ENCODE results near the gene CDK5.

DNA sequence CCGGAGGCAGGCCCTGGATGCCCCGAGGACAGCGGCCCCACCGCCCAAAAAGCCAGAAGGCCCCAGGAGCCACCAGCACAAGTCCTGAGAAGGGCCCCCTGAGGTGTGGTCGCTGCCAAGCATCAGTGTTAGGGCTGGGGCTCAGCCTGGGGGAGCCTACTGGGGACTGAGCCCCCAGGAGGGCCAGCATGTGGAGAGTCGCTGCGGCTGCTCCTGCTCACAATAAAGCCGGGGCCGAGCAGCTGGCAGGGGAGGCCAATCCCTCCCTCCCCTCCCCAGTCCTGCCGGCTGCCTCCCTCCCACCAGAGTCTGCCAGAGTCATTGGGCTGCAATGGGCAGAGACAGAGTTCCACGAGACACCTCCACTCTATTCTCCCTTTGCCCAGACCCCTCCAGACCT is 12.4 kb downstream of the CDK5 start:
- TF ChIP-seq POLR2A (IDR thresholded peaks at IDR 0.05): no peak
- TF ChIP-seq, protein P1, sequence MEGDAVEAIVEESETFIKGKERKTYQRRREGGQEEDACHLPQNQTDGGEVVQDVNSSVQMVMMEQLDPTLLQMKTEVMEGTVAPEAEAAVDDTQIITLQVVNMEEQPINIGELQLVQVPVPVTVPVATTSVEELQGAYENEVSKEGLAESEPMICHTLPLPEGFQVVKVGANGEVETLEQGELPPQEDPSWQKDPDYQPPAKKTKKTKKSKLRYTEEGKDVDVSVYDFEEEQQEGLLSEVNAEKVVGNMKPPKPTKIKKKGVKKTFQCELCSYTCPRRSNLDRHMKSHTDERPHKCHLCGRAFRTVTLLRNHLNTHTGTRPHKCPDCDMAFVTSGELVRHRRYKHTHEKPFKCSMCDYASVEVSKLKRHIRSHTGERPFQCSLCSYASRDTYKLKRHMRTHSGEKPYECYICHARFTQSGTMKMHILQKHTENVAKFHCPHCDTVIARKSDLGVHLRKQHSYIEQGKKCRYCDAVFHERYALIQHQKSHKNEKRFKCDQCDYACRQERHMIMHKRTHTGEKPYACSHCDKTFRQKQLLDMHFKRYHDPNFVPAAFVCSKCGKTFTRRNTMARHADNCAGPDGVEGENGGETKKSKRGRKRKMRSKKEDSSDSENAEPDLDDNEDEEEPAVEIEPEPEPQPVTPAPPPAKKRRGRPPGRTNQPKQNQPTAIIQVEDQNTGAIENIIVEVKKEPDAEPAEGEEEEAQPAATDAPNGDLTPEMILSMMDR (IDR thresholded peaks at IDR 0.05 in 4 of 5, conservative IDR thresholded peaks at IDR 0.05 in 1 of 5): no peak
